GM18499 (cell line): ENCODE data around the gene ERBB4.

Experiments used
- ATAC-seq: cut with Tn5 transposase; IDR thresholded peaks from one replicate; pipeline ENCODE4 v1.9.1; 2021; ENCODE audit warnings: moderate number of reproducible peaks; ENCODE audit not compliant: insufficient read depth, unreplicated experiment

The ERBB4 gene

GRCh38 chr2:211349031-211349430, 1189.6 kb downstream of the ERBB4 start:
- no peak for ATAC-seq

- ATAC-seq = no peak
These were observed 1191.3 kb downstream of the ERBB4 start for GRCh38 chr2:211347328-211347727.

GRCh38 chr2:211344289-211344688, 1194.3 kb downstream of the ERBB4 start:
- ATAC-seq = no peak

GRCh38 chr2:211333377-211333776, 1205.2 kb downstream of the ERBB4 start:
- no peak for ATAC-seq

- no peak for ATAC-seq
These were observed 1206.9 kb downstream of the ERBB4 start for GRCh38 chr2:211331736-211332135.

- no peak for ATAC-seq
These were observed 1208.7 kb downstream of the ERBB4 start for GRCh38 chr2:211329882-211330281.

- ATAC-seq = no peak
These were observed 1209.2 kb downstream of the ERBB4 start for GRCh38 chr2:211329421-211329820.

- no peak for ATAC-seq
These were observed 1210.5 kb downstream of the ERBB4 start for GRCh38 chr2:211328126-211328525.
